HepG2 (cell line): Measurements from ENCODE around the gene ABHD17A. TPM values are rescaled to one million over a fixed set of nuclear protein-coding genes. Genes with fewer than 3 reads are reported as not detected.

Experiments
- ARNTL ChIP-seq: sonication (generic); formaldehyde crosslinking; IDR thresholded peaks from 2 replicates; pipeline ENCODE4 v1.4.0; 2020; ENCODE audit warnings: mild to moderate bottlenecking, missing genetic modification reagents
- EED ChIP-seq: sonication (generic); formaldehyde crosslinking; IDR thresholded peaks from 2 replicates; pipeline ENCODE4 v1.5.0; 2020; ENCODE audit warnings: mild to moderate bottlenecking, missing genetic modification reagents
- FIP1L1 ChIP-seq: fragments of 200-400 bp; formaldehyde crosslinking; IDR thresholded peaks from 2 replicates; pipeline ENCODE4 v1.6.1; 2018; ENCODE audit warnings: low read depth, mild to moderate bottlenecking, low read length, moderate library complexity, borderline replicate concordance; ENCODE audit not compliant: insufficient read depth
- FOSL1 ChIP-seq: sonication (generic); formaldehyde crosslinking; IDR thresholded peaks from 2 replicates; pipeline ENCODE4 v1.9.0; 2021; ENCODE audit warnings: missing genetic modification reagents, borderline replicate concordance
- FOSL2 ChIP-seq: sonication (generic); formaldehyde crosslinking; IDR thresholded peaks from 2 replicates; pipeline ENCODE4 v1.4.0; 2020; ENCODE audit warnings: missing genetic modification reagents
- FOXO4 ChIP-seq: sonication (generic); formaldehyde crosslinking; conservative IDR thresholded peaks from 2 replicates; pipeline ENCODE4 v1.8.1; 2023; ENCODE audit warnings: missing genetic modification reagents
- HNRNPK ChIP-seq: fragments of 200-400 bp; formaldehyde crosslinking; IDR thresholded peaks from 2 replicates; pipeline ENCODE4 v1.6.1; 2018; ENCODE audit warnings: low read length, low read depth, moderate library complexity, mild to moderate bottlenecking; ENCODE audit not compliant: poor library complexity, severe bottlenecking
- HOXA5 ChIP-seq: sonication (generic); formaldehyde crosslinking; IDR thresholded peaks from 2 replicates; pipeline ENCODE4 v1.4.0; 2020; ENCODE audit warnings: missing genetic modification reagents
- MAFF ChIP-seq: IDR thresholded peaks from 2 replicates; pipeline ENCODE4 v1.6.1; 2011; ENCODE audit warnings: low read depth, low read length, improper control_type of control experiment
- MTERF4 ChIP-seq: sonication (generic); formaldehyde crosslinking; IDR thresholded peaks from 2 replicates; pipeline ENCODE4 v1.8.0; 2023; ENCODE audit warnings: mild to moderate bottlenecking, missing genetic modification reagents
- NCOA1 ChIP-seq: sonication (generic); formaldehyde crosslinking; IDR thresholded peaks from 2 replicates; pipeline ENCODE4 v1.9.0; 2021; ENCODE audit warnings: missing genetic modification reagents
- NFE2 ChIP-seq: sonication (generic); formaldehyde crosslinking; IDR thresholded peaks from 2 replicates; pipeline ENCODE4 v1.4.0; 2020; ENCODE audit warnings: missing genetic modification reagents
- PBX3 ChIP-seq: sonication (generic); formaldehyde crosslinking; IDR thresholded peaks from 2 replicates; pipeline ENCODE4 v1.8.1; 2023; ENCODE audit warnings: missing genetic modification reagents, inconsistent platforms, borderline replicate concordance
- PHB2 ChIP-seq: fragments of 450-650 bp; IDR thresholded peaks from 2 replicates; pipeline ENCODE4 v1.6.1; 2018; ENCODE audit not compliant: partially characterized antibody
- PHF21A ChIP-seq: sonication (generic); formaldehyde crosslinking; IDR thresholded peaks from 2 replicates; pipeline ENCODE4 v1.5.0; 2020; ENCODE audit warnings: mild to moderate bottlenecking, missing genetic modification reagents
- PLSCR1 ChIP-seq: sonication (generic); formaldehyde crosslinking; IDR thresholded peaks from 2 replicates; pipeline ENCODE4 v1.5.0; 2020; ENCODE audit warnings: missing genetic modification reagents, mild to moderate bottlenecking, borderline replicate concordance
- POLR2AphosphoS5 ChIP-seq: IDR thresholded peaks from 2 replicates; pipeline ENCODE4 v1.6.1; 2012; ENCODE audit warnings: low read depth, low read length
- RFX1 ChIP-seq: fragments of 450-650 bp; IDR thresholded peaks from 2 replicates; pipeline ENCODE4 v1.6.1; 2017
- SIX1 ChIP-seq: sonication (generic); formaldehyde crosslinking; IDR thresholded peaks from 2 replicates; pipeline ENCODE4 v1.4.0; 2020; ENCODE audit warnings: missing genetic modification reagents, borderline replicate concordance
- ZBTB21 ChIP-seq: sonication (generic); formaldehyde crosslinking; IDR thresholded peaks from 2 replicates; pipeline ENCODE4 v1.4.0; 2020; ENCODE audit warnings: missing genetic modification reagents
- ZBTB39 ChIP-seq: sonication (generic); formaldehyde crosslinking; IDR thresholded peaks from 2 replicates; pipeline ENCODE4 v1.5.0; 2020; ENCODE audit warnings: missing genetic modification reagents
- ZNF235 ChIP-seq: sonication (generic); formaldehyde crosslinking; IDR thresholded peaks from 2 replicates; pipeline ENCODE4 v1.8.1; 2023; ENCODE audit warnings: mild to moderate bottlenecking, missing genetic modification reagents, borderline replicate concordance
- ZNF788 ChIP-seq: sonication (generic); formaldehyde crosslinking; IDR thresholded peaks from 2 replicates; pipeline ENCODE4 v1.5.0; 2020; ENCODE audit warnings: mild to moderate bottlenecking, missing genetic modification reagents, borderline replicate concordance
- ZNF850 ChIP-seq: sonication (generic); formaldehyde crosslinking; conservative IDR thresholded peaks from 2 replicates; pipeline ENCODE4 v1.9.0; 2021; ENCODE audit warnings: mild to moderate bottlenecking, missing genetic modification reagents
- ZSCAN9 ChIP-seq: IDR thresholded peaks from 2 replicates; pipeline ENCODE4 v1.6.1; 2016; ENCODE audit warnings: borderline replicate concordance
- polyA plus RNA-seq, 8 experiments: library from polyadenylated mRNA; depleted of rRNA in 3 of 8; stranded (reverse) in 7 of 8; unstranded in 1 of 8; fragments of >200 nt; fragmentation: Illumina TruSeq in 4 of 8; extraction: Trizol in 4 of 8; gene quantifications; 2 replicates each; pipeline versions ENCODE4 v1.2.1 to v1.2.3, GENCODE V29; 2011 to 2016; ENCODE audit warnings: low read depth in 4 of 8, missing spikeins in 1 of 8, mixed read lengths in 1 of 8; ENCODE audit not compliant: insufficient read depth in 1 of 8
- total RNA-seq, 5 experiments: library from RNA; depleted of rRNA; stranded (reverse); fragments of >200 nt; fragmentation: Illumina TruSeq; extraction: Trizol; gene quantifications; 2 replicates each; pipeline ENCODE4 v1.2.3, GENCODE V29; 2016; ENCODE audit warnings: low read depth in 1 of 5

Gene ABHD17A
- total and polyA plus RNA-seq, 2 of the 13 experiments (the other 11 are each of a cell fraction or from before 2014, with no cell fraction given), result 27.7 to 40.8 TPM

GRCh38 chr19:1864480-1865171 is 20.7 kb downstream of the ABHD17A start (continued):
- TF ChIP-seq PBX3 (CRISPR knock-in tag) (no peak), ZSCAN9 (CRISPR knock-in tag) (0 out of 2 replicates have a peak, but pooled peaks have one; percentile 45), POLR2AphosphoS5 (no peak; the same call in 1 of the 2 replicates), ZBTB21 (CRISPR knock-in tag) (no peak), EED (no peak), FIP1L1 (no peak), ARNTL (CRISPR knock-in tag) (peak; percentile 87), HOXA5 (CRISPR knock-in tag) (no peak), FOSL1 (CRISPR knock-in tag) (no peak), ZNF850 (CRISPR knock-in tag) (no peak), ZNF788 (peak; percentile 69; the same call in 1 of the 2 replicates), FOXO4 (CRISPR knock-in tag) (no peak), HNRNPK (peak; percentile 46), ZNF235 (CRISPR knock-in tag) (0 out of 2 replicates have a peak, but pooled peaks have one; percentile 9), RFX1 (no peak), NCOA1 (CRISPR knock-in tag) (0 out of 2 replicates have a peak, but pooled peaks have one; percentile 54), MAFF (no peak), PHB2 (no peak), PLSCR1 (no peak), NFE2 (CRISPR knock-in tag) (no peak), PHF21A (CRISPR knock-in tag) (no peak; the same call in 1 of the 2 replicates), MTERF4 (CRISPR knock-in tag) (no peak), ZBTB39 (CRISPR knock-in tag) (no peak), SIX1 (CRISPR knock-in tag) (no peak), FOSL2 (CRISPR knock-in tag) (no peak)
